Measurements from ENCODE around the gene THBS1. TPM values are rescaled to one million over a fixed set of nuclear protein-coding genes. Genes with fewer than 3 reads are reported as not detected.

Gene THBS1
- total RNA-seq, 1 experiment from 2014 or later, result 37.1 TPM

DNA sequence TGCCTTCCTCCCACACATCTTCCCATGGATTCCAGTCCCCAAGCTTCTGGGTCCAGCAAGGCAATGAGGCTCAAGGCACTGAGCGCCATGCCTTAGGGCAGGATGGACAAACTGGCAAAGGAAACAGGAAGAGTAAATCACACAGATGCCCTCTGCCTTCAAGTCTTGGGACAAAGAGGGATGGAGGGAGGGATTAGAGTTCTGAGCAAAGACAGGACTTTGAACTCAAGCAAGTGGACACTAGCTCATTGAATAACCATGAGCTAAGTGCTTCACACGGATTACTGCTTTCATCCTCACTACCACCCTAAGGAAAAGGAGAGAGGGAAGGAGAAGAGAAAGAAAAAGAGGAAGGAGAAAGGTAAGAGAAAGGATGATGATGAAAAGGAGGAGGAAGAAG is 7.6 kb upstream of the THBS1 start:
- DNase-seq (ENCODE audit: low spot score) (no peak), ATAC-seq (no peak)
- POLR2A ChIA-PET, result no interaction called here
- CTCF ChIA-PET, result interaction anchor here (1.2 kb wide), 1 partner anchor 17 kb away, joined by 4 read pairs; no protein-coding TSS in a partner anchor
- Mint-ChIP-seq H3K4me3 (no peak overlapping the region), H3K27ac (no peak overlapping the region), H3K9me3 (peaks cover 5% of the 10 kb centered on the region; the same call in 1 of the 2 replicates), H3K4me1 (no peaks in the 10 kb centered on the region), H3K36me3 (no peaks in the 10 kb centered on the region), H3K27me3 (ENCODE audit: low read depth) (peaks cover 2% of the 10 kb centered on the region)
- TF ChIP-seq ZNF423 (CRISPR knock-in tag; IDR thresholded peaks at IDR 0.05) (no peak), HMGA2 (CRISPR knock-in tag; IDR thresholded peaks at IDR 0.05) (no peak), KAT7 (CRISPR knock-in tag; IDR thresholded peaks at IDR 0.05; ENCODE audit: borderline replicate concordance) (no peak), FOXJ3 (CRISPR knock-in tag; IDR thresholded peaks at IDR 0.05; ENCODE audit: borderline replicate concordance) (no peak), SP1 (CRISPR knock-in tag; conservative IDR thresholded peaks at IDR 0.05) (no peak), JUN (CRISPR knock-in tag; IDR thresholded peaks at IDR 0.05) (no peak), RORB (CRISPR knock-in tag; IDR thresholded peaks at IDR 0.05) (no peak), TEAD1 (CRISPR knock-in tag; IDR thresholded peaks at IDR 0.05) (no peak), CREB1 (CRISPR knock-in tag; IDR thresholded peaks at IDR 0.05) (no peak), NFYB (CRISPR knock-in tag; conservative IDR thresholded peaks at IDR 0.05; ENCODE audit: low read depth) (no peak), ZBTB21 (CRISPR knock-in tag; IDR thresholded peaks at IDR 0.05; ENCODE audit: borderline replicate concordance) (no peak), GTF2I (CRISPR knock-in tag; conservative IDR thresholded peaks at IDR 0.05) (no peak)
- TF ChIP-seq, protein P1, sequence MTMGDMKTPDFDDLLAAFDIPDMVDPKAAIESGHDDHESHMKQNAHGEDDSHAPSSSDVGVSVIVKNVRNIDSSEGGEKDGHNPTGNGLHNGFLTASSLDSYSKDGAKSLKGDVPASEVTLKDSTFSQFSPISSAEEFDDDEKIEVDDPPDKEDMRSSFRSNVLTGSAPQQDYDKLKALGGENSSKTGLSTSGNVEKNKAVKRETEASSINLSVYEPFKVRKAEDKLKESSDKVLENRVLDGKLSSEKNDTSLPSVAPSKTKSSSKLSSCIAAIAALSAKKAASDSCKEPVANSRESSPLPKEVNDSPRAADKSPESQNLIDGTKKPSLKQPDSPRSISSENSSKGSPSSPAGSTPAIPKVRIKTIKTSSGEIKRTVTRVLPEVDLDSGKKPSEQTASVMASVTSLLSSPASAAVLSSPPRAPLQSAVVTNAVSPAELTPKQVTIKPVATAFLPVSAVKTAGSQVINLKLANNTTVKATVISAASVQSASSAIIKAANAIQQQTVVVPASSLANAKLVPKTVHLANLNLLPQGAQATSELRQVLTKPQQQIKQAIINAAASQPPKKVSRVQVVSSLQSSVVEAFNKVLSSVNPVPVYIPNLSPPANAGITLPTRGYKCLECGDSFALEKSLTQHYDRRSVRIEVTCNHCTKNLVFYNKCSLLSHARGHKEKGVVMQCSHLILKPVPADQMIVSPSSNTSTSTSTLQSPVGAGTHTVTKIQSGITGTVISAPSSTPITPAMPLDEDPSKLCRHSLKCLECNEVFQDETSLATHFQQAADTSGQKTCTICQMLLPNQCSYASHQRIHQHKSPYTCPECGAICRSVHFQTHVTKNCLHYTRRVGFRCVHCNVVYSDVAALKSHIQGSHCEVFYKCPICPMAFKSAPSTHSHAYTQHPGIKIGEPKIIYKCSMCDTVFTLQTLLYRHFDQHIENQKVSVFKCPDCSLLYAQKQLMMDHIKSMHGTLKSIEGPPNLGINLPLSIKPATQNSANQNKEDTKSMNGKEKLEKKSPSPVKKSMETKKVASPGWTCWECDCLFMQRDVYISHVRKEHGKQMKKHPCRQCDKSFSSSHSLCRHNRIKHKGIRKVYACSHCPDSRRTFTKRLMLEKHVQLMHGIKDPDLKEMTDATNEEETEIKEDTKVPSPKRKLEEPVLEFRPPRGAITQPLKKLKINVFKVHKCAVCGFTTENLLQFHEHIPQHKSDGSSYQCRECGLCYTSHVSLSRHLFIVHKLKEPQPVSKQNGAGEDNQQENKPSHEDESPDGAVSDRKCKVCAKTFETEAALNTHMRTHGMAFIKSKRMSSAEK (CRISPR knock-in tag; IDR thresholded peaks at IDR 0.05; ENCODE audit: borderline replicate concordance), result no peak
- TF ChIP-seq, protein P2, sequence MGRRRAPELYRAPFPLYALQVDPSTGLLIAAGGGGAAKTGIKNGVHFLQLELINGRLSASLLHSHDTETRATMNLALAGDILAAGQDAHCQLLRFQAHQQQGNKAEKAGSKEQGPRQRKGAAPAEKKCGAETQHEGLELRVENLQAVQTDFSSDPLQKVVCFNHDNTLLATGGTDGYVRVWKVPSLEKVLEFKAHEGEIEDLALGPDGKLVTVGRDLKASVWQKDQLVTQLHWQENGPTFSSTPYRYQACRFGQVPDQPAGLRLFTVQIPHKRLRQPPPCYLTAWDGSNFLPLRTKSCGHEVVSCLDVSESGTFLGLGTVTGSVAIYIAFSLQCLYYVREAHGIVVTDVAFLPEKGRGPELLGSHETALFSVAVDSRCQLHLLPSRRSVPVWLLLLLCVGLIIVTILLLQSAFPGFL (CRISPR knock-in tag; IDR thresholded peaks at IDR 0.05; ENCODE audit: borderline replicate concordance), result no peak
- TF ChIP-seq, protein P3, sequence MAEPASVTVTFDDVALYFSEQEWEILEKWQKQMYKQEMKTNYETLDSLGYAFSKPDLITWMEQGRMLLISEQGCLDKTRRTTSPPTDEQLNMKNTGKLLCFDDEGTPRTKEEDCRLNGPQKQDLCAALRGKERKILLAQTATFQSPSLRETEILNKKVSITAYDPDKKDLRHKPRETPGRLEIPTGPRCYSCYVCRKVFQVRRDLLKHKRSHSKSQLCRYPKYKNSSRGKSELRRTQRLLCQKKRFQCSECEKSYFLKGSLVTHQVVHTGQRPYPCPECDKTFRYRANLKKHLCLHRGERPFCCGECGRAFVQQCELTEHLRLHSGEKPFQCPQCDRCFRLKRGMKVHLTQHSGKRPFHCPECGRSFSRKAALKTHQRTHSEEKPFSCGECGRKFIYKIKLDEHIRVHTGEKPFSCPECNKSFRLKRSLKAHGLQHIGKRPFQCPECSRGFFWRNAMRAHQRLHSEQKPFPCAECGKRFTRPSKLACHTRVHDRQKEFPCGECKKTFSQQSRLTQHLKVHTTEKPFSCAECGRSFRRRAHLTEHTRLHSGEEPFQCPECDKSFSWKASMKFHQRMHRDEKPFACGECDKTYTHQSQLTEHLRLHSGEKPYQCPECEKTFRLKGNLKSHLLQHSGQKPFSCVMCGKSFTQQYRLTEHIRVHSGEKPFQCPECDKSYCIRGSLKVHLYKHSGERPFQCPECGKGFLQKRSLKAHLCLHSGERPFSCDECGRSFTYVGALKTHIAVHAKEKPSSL (CRISPR knock-in tag; conservative IDR thresholded peaks at IDR 0.05), result no peak
- TF ChIP-seq, protein P4, sequence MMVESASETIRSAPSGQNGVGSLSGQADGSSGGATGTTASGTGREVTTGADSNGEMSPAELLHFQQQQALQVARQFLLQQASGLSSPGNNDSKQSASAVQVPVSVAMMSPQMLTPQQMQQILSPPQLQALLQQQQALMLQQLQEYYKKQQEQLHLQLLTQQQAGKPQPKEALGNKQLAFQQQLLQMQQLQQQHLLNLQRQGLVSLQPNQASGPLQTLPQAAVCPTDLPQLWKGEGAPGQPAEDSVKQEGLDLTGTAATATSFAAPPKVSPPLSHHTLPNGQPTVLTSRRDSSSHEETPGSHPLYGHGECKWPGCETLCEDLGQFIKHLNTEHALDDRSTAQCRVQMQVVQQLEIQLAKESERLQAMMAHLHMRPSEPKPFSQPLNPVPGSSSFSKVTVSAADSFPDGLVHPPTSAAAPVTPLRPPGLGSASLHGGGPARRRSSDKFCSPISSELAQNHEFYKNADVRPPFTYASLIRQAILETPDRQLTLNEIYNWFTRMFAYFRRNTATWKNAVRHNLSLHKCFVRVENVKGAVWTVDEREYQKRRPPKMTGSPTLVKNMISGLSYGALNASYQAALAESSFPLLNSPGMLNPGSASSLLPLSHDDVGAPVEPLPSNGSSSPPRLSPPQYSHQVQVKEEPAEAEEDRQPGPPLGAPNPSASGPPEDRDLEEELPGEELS (CRISPR knock-in tag; IDR thresholded peaks at IDR 0.05), result no peak
- TF ChIP-seq, protein P5, sequence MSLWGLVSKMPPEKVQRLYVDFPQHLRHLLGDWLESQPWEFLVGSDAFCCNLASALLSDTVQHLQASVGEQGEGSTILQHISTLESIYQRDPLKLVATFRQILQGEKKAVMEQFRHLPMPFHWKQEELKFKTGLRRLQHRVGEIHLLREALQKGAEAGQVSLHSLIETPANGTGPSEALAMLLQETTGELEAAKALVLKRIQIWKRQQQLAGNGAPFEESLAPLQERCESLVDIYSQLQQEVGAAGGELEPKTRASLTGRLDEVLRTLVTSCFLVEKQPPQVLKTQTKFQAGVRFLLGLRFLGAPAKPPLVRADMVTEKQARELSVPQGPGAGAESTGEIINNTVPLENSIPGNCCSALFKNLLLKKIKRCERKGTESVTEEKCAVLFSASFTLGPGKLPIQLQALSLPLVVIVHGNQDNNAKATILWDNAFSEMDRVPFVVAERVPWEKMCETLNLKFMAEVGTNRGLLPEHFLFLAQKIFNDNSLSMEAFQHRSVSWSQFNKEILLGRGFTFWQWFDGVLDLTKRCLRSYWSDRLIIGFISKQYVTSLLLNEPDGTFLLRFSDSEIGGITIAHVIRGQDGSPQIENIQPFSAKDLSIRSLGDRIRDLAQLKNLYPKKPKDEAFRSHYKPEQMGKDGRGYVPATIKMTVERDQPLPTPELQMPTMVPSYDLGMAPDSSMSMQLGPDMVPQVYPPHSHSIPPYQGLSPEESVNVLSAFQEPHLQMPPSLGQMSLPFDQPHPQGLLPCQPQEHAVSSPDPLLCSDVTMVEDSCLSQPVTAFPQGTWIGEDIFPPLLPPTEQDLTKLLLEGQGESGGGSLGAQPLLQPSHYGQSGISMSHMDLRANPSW (CRISPR knock-in tag; conservative IDR thresholded peaks at IDR 0.05; ENCODE audit: low read depth), result no peak
- TF ChIP-seq, protein P6, sequence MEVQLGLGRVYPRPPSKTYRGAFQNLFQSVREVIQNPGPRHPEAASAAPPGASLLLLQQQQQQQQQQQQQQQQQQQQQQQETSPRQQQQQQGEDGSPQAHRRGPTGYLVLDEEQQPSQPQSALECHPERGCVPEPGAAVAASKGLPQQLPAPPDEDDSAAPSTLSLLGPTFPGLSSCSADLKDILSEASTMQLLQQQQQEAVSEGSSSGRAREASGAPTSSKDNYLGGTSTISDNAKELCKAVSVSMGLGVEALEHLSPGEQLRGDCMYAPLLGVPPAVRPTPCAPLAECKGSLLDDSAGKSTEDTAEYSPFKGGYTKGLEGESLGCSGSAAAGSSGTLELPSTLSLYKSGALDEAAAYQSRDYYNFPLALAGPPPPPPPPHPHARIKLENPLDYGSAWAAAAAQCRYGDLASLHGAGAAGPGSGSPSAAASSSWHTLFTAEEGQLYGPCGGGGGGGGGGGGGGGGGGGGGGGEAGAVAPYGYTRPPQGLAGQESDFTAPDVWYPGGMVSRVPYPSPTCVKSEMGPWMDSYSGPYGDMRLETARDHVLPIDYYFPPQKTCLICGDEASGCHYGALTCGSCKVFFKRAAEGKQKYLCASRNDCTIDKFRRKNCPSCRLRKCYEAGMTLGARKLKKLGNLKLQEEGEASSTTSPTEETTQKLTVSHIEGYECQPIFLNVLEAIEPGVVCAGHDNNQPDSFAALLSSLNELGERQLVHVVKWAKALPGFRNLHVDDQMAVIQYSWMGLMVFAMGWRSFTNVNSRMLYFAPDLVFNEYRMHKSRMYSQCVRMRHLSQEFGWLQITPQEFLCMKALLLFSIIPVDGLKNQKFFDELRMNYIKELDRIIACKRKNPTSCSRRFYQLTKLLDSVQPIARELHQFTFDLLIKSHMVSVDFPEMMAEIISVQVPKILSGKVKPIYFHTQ (CRISPR knock-in tag; IDR thresholded peaks at IDR 0.05), result no peak
- TF ChIP-seq, protein P7, sequence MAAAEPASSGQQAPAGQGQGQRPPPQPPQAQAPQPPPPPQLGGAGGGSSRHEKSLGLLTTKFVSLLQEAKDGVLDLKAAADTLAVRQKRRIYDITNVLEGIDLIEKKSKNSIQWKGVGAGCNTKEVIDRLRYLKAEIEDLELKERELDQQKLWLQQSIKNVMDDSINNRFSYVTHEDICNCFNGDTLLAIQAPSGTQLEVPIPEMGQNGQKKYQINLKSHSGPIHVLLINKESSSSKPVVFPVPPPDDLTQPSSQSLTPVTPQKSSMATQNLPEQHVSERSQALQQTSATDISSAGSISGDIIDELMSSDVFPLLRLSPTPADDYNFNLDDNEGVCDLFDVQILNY (CRISPR knock-in tag; IDR thresholded peaks at IDR 0.05), result no peak
- TF ChIP-seq, protein P8, sequence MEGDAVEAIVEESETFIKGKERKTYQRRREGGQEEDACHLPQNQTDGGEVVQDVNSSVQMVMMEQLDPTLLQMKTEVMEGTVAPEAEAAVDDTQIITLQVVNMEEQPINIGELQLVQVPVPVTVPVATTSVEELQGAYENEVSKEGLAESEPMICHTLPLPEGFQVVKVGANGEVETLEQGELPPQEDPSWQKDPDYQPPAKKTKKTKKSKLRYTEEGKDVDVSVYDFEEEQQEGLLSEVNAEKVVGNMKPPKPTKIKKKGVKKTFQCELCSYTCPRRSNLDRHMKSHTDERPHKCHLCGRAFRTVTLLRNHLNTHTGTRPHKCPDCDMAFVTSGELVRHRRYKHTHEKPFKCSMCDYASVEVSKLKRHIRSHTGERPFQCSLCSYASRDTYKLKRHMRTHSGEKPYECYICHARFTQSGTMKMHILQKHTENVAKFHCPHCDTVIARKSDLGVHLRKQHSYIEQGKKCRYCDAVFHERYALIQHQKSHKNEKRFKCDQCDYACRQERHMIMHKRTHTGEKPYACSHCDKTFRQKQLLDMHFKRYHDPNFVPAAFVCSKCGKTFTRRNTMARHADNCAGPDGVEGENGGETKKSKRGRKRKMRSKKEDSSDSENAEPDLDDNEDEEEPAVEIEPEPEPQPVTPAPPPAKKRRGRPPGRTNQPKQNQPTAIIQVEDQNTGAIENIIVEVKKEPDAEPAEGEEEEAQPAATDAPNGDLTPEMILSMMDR (IDR thresholded peaks at IDR 0.05), result no peak
